Mucosa of gallbladder (tissue), 1 donor: ENCODE measurements around the gene DDX18. TPM values are rescaled to one million over a fixed set of nuclear protein-coding genes. Genes with fewer than 3 reads are reported as not detected.
A peak's percentile ranks its signal among the peaks of the same experiment; 100 is the strongest.
"Not testable (repeated sequence)": the region's sequence is repeated elsewhere in the genome, so short reads cannot be mapped to it uniquely, and the experiment has no call there.

Experiments
- DNase-seq: peaks from one replicate; pipeline ENCODE4 v3.0.0-alpha.2; 2020; ENCODE audit warnings: low spot score
- total RNA-seq: library from RNA; stranded (reverse); gene quantifications from one replicate; pipeline ENCODE4 v1.2.1, GENCODE V29; 2021
- donor health status: DM: no; HTN: no; CAD: no.

The DDX18 gene
- total RNA-seq, result 41.1 TPM

- DNase-seq, result peak; percentile 98
Observed at GRCh38 chr2:117814417-117815264, at the start of gene DDX18. Gene DDX18 (plus strand): TSS chr2:117814691. CDS start chr2:117814778, 87 bp downstream.

- DNase-seq, result no peak
Observed at GRCh38 chr2:117770730-117771129, 43.8 kb upstream of the DDX18 start.

GRCh38 chr2:117771969-117772630 lies 42.4 kb upstream of the DDX18 start:
- DNase-seq, result no peak

- DNase-seq, result no peak
Observed at GRCh38 chr2:117774716-117775115, 39.8 kb upstream of the DDX18 start.

- DNase-seq, result no peak
Observed at GRCh38 chr2:117775703-117776219, 38.7 kb upstream of the DDX18 start.

- DNase-seq, result no peak
Observed at GRCh38 chr2:117776888-117777287, 37.6 kb upstream of the DDX18 start.

GRCh38 chr2:117785740-117786139 lies 28.8 kb upstream of the DDX18 start:
- DNase-seq, result peak; percentile 42

- no peak for DNase-seq
Observed at GRCh38 chr2:117786520-117786919, 28.0 kb upstream of the DDX18 start.

- no peak for DNase-seq
Observed at GRCh38 chr2:117789505-117789904, 25.0 kb upstream of the DDX18 start.

GRCh38 chr2:117794668-117795067 lies 19.8 kb upstream of the DDX18 start:
- DNase-seq, result no peak

GRCh38 chr2:117801826-117802225 lies 12.7 kb upstream of the DDX18 start:
- DNase-seq, result no peak

GRCh38 chr2:117803644-117804325 lies 10.7 kb upstream of the DDX18 start:
- not testable (repeated sequence) for DNase-seq

- DNase-seq, result no peak
Observed at GRCh38 chr2:117812443-117812842, 2.0 kb upstream of the DDX18 start.

GRCh38 chr2:117815946-117816345 lies 1.5 kb downstream of the DDX18 start:
- DNase-seq, result no peak

- DNase-seq, result no peak
Observed at GRCh38 chr2:117818921-117819320, 4.4 kb downstream of the DDX18 start.

GRCh38 chr2:117820444-117820843 lies 6.0 kb downstream of the DDX18 start:
- no peak for DNase-seq

GRCh38 chr2:117825437-117825836 lies 10.9 kb downstream of the DDX18 start:
- DNase-seq, result no peak

- not testable (repeated sequence) for DNase-seq
Observed at GRCh38 chr2:117827464-117827863, 13.0 kb downstream of the DDX18 start.

- no peak for DNase-seq
Observed at GRCh38 chr2:117828870-117829269, 14.4 kb downstream of the DDX18 start.

GRCh38 chr2:117832332-117832731 lies 17.8 kb downstream of the DDX18 start:
- DNase-seq, result no peak

- DNase-seq, result no peak
Observed at GRCh38 chr2:117832905-117833613, 18.6 kb downstream of the DDX18 start.

- no peak for DNase-seq
Observed at GRCh38 chr2:117833911-117834310, 19.4 kb downstream of the DDX18 start.
